Measurements from ENCODE around the gene CECR2.

The CECR2 gene

DNA sequence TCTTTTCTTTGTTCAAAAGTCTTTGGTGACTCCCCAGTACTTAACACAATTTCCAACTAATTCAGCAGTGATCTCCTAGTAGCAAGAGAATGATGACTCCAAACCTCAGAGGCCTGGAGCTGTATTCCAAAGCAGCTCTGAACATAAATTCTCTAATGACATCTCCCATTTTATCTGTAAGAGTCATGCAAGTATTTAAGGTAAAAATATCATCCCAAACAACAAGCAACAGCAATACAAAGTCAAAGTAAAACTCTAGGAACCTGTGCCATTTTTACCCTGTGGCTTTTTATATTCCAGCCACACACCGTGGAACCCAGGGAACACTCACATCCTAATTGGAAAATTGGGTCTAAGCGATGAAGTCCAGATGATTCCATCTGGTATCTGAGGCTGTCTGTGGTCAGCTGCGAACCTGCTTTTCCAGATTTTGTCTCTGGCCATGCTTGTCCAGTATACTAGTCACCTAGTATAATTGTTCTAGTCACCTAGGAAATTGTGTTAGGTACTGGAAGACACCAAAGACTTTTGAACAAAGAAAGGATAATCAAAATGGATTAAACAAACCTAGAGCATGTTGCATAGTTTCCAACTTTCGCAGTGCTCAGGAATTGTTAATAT is 101.7 kb downstream of the CECR2 start:
- DNase-seq (ENCODE audit: low spot score), result no peak

DNA sequence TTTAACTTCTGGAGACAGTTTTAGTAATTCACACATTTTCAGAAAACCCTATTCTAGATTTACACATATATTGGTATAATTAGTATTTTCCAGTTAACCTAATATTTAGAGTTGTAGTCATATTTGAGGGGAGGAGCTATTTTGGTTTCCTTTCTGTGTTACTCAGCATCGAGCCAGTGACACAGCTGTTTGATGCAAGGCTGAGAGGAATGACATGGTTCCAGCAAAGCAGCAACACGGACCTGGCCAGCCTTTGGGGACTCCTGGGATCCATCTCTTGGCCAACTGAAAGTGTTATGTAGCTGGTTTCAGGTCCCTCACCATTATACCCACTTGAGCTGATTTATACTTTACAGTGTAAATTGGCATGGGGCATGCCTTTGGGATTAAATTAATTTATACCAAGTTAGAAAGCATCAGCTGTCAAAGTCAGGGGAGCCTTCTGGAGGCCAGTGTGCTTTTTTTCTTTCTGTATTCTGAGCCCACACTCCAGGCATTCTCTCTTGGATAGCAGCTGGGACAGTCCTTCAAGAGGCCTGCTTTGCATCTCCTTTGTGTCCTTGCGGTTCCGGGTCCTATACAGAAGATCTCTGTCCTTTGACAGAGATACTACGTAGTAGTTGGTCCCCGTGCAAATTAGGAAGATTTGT is 102.8 kb downstream of the CECR2 start:
- no peak for DNase-seq (ENCODE audit: low spot score)

DNA sequence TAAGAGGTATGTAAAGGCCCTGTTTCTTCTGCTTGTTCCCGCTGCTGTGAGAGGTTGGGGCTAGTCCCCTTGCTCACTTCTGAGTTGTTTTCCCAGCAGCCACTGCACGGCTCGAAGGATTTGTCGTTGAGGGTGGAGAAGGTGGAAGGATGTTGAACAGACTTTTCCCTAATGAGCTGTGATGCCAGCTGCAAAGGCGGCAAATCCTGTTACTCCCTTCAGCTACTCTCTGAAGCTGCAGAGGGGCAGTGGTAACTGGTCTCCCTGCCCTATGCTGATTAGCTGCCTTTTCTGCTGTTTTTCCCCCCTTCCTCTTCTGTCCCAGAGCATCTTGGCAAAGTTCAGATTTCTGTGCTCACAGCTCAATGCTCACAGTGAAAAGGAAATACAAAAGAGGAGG is 103.7 kb downstream of the CECR2 start:
- DNase-seq (ENCODE audit: low spot score), result no peak

DNA sequence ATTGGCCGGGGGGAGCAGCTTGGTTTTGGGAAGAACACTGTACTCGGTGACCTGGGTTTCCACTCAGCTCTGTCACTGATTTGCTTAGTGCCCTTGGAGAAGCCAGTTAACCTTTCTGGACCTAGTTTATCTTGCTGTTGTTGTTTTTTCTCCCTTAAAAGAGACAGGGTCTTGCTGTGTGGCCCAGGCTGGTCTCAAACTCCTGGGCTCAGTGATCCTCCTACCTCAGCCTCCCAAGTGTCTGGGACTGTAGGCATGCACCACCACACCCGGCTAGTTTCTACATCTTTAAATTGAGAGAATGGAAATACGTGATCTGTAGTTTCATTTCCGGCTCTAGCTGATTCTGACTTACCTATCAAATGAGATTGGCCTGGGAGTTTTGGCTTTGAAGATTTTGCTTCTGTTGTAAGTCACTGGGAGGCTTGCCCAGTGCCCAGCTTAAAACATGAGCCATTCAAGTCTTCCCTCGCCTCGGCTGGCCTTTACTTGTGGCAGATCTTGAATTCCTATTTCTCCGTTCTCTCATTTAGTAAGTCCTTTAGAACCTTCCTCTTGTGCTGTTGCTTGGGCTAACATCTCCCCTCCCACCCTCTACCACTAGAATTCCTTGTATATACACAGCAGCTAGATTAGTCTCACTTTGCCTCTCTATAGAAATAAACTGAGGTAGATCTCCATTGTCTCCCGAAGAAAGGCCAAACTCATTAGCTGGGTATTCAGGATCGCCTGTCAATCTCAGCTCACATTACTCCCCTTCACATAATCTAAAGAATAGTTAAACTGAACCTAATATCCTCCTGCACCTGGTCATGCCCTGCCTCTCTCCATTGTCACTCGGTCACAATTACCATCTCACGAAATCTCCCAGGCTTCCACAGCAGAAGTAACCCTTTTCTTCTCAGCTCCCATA is 106.3 kb downstream of the CECR2 start:
- no peak for DNase-seq (ENCODE audit: low spot score)

DNA sequence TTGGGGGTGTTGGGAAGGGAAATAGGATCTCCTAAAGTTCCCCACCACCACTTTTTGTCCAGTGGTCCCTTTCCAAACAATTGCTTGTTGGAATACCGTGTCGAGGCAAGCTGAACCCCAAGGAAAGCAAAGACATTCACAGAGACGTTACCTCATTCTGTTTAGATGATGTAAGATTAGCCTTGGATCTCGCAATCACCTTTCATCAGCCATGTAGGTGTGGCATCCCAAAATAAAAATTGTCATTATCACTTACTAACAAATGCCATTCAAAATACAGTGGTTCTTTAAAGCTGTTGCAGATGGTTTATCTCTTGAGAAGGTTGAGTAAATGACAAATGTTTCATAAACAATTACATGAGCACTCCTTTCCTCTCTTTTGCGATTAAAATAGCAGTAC is 107.6 kb downstream of the CECR2 start:
- DNase-seq (ENCODE audit: low spot score), result no peak

DNA sequence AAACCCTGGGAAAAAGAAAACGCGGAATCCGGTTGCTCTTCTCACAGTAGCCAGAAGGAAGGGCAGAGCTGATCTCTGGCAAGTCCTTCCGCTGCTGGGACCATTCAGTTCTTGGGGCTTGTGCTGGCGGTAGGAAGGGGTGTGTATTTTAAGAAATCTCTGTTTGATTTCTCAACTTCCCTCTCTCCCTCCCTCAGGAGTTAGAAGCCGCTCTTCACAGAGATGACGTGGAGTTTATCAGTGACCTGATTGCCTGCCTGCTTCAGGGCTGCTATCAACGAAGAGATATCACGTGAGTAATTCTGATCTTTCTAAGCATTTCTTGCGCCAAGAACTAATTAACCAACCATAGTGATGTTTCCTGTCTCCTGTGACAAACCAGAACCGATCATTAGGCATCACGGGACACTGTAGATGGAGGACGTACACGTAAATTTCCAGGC is 108.2 kb downstream of the CECR2 start:
- no peak for DNase-seq (ENCODE audit: low spot score)

DNA sequence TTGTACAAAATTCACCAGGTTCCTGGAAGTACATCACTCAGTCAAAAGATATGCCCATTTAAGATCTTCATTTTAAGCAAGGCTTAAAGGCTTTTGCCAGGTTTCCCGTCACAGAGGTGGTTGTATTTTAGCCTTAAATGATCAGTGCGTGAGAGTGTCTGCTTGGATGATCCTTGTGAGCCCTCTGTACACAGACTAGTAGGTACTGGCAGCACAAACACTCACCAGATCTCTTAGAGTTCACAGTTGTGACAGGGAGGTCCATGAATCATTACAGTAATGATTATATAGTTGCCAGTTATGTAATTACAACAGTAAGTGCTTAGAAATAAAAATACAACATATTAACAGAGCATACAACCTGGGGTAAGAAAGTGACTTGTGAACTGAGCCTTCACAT is 109.9 kb downstream of the CECR2 start:
- no peak for DNase-seq (ENCODE audit: low spot score)

DNA sequence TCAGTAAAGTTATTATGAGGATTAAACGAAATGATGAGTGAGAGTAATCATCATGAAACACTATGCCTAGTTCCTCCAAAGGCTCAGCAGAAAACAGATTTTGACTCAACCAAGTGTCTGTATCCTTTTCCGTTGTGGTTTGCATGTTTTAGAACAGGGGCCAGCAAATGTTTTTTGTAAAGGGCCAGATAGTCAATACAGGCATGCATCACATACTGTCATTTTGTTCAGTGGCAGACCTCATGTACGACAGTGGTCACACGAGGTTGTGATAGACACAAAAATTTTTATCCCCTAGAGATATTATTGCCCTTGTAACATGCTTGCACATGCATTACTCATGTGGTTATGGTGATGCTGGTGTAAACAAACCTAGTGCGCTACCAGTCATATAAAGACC is 112.2 kb downstream of the CECR2 start:
- no peak for DNase-seq (ENCODE audit: low spot score)

DNA sequence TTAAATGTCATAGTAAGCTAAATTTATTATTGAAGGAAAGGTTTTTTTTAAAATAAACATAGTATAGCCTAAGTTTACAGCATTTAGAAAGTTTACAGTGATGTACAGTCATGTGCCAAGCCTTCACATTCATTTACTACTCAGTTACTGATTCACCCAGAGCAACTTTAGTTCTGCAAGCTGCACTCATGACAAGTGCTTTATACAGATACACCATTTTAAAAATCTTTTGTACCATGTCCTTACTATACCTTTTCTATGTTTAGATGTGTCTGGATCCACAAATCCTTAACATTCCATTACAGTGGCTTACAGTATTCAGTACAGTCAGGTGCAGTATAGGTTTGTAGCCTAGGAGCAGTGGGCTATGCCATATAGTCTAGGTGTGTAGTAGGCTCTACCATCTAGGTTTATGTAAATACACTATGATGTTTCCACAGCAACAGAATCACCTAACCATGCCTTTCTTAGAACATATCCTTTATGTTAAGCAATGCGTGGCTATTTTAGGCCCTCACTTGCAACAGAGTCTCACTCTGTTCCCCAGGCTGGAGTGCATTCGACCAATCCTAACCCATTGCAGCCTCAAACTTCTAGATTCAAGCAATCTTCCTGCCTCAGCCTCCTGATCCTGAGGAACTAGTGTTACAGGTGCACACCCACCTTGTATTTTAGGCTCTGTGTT is 114.6 kb downstream of the CECR2 start:
- DNase-seq (ENCODE audit: low spot score), result no peak

DNA sequence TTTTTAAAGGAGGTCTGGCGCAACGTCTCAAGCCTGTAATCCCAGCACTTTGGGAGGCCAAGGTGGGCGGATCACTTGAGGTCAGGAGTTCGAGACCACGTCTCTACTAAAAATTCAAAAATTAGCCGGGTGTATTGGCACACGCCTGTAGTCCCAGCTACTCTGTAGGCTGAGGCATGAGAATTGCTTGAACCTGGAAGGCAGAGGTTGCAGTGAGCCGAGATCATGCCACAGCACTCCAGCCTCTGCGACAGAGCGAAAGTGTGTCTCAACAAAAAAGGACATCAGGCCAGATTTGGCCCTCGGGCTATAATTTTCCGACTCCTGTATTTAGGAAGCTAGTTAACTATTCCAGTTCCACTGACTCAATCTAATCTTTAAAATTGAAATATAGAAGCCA is 115.3 kb downstream of the CECR2 start:
- no peak for DNase-seq (ENCODE audit: low spot score)

DNA sequence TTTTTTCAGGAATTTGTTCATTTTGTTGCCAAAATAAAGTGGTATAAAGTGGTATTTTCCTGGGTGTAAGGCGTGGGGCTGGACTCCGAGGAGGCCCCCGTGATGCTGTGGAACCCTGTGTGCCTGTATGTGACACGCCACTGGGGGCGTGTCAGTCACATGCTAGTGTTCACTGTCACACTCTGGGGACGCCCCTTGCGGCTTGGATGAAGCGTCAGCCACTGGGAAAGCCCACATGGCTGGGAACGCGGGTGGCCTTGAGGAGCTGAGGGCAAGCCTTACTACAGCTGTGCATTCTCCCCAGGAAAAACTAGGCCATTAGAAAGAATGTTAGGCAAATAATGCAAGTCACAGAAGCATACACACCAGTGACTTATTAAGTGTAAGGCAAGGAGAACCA is 117.1 kb downstream of the CECR2 start:
- no peak for DNase-seq (ENCODE audit: low spot score)

DNA sequence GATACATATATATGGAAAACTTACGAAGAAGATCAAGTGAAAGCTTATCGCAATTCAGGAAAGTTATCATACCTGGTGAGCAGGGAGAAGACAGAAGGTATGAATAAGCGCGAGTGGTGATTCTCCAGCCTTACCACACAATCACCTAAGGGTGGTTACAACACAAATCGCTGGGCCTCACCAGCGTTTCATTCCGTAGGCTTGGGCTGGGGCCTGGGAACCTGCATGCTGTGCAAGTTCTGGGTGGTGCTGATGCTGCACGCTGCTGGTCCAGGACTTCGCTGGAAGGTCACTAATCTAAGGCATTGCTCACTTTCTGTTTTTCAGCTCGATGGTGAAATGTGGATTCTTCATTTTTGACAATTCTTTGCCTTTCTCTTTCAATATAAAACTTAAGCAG is 117.5 kb downstream of the CECR2 start:
- DNase-seq (ENCODE audit: low spot score), result no peak

DNA sequence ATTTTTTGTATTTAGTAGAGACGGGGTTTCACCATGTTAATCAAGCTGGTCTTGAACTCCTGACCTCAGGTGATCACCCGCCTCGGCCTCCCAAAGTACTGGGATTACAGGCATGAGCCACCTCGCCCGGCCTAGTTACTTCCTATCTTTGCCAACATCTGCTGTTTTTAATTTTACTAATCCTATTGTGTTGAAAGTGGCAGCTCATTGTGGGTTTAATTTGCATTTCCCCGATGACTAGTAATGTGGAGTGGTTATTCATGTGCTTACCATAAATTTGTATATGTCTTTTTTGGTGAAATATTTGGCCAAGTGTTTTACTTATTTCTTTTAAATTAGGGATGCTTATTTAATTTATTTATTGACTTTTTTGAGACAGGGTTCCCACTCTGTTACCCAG is 119.8 kb downstream of the CECR2 start:
- no peak for DNase-seq (ENCODE audit: low spot score)

DNA sequence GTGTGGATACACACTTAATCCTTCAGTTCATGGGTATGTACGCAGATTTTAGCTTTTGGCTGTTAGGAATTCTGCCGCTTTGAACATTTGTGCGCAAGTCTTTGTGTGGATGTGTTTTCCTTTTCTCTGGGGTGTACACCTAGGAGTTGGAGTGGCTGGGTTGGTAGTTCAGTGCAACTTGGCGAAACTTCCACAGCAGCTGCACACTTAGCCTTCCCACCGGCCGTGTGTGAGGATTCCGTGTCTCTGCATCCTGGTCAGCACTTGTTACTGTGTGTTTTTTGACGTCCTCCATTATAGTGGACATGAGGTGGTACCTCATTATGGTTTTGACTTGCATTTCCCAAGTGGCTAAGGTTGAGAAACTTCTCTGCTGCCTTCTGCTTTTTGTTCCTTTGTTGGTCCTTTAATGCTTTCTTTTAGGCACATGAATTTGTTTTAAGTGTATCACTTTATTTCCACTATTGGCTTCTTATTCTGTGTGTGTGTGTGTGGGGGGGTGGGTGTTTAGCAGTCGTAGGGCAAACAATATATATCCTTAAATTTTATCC is 121.9 kb downstream of the CECR2 start:
- DNase-seq (ENCODE audit: low spot score), result no peak

DNA sequence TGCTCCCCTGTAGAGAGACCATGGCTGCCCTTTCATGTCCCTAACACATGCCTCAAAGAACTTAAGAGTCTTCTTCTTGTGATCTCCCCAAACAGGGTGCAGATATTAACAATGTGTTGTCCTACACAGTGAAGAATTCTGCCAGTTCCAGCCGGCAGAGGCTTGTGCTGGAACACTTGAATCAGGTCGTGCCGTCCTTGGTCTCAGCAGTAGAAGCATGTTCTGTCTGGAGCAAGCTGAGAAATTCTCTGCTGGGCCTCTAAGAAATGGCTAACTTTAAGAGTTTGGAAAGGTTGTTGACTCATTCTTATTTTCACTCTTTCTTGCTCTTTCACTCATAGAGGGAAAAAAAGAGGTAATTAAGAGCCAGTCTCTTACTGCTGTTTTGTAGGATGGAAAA is 123.0 kb downstream of the CECR2 start:
- no peak for DNase-seq (ENCODE audit: low spot score)

DNA sequence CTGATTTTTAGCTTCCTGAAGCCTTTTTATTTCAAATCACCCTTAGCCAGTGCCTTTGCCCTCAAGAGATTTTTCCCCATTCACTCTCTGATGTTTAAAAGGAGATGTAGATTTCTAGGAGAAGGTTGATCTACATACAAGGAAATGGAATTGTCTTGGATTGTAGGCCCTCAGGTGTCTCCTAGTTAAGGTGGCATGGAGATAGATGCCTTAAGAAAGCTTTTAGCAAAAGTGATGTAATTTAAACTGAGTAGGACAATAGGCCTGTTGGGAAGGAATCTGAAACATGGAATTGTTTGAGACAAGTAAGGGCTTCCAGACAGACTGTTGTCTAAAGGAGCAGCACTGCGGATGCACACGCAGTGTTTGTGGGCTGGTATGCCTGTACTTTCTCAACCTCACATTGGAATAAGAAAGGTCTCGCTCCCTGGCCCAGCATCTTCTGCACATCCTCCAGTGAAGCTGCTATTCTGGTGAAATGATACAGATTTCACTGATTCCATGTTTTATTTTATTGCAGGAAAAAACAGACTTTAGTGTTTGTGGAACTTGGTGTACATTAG is 124.2 kb downstream of the CECR2 start:
- DNase-seq (ENCODE audit: low spot score), result no peak

DNA sequence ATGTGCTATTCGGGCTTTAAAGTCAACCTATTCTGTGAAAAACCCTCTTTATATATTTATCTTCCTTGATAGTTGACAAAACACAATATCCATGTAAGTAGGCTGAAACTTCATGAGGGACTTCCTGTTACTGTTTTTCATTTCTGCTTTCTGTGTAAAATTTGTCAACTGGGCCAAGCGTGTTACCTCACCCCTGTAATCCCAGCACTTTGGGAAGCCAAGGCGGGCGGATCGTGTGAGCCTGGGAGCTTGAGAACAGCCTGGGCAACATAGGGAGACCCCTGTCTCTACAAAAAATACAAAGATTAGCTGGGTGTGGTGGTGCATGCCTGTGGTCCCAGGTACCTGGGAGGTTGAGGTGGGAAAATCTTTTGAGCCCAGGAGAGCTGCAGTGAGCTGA is 127.6 kb downstream of the CECR2 start:
- no peak for DNase-seq (ENCODE audit: low spot score)

DNA sequence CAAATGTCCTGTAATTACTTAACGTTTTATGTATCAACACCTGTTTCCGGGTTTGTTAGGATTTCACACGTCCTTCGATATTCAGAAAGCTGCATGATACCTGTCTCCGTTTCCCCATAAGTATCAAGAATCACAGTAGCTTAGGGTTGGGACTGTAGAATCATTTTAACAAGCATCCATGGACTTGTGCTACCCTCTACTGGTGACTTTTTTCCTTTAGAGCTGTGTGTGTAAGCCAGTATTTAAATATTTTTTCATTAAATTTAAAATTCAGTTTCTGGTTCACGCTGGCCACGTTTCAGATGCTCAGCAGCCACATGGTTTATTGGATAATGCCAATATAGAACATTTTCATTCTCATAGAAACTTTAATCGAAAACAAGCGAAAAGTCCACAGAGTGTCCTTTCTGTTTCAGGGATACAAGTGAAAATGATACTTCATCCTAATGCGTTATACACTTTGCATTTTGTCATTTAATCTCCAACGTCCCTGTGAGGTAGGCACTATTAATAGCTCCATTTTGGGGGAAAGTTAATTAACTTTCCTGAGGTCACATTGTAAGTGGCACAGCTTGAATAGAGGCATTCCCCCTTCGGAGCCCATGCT is 132.5 kb downstream of the CECR2 start:
- DNase-seq (ENCODE audit: low spot score), result no peak

DNA sequence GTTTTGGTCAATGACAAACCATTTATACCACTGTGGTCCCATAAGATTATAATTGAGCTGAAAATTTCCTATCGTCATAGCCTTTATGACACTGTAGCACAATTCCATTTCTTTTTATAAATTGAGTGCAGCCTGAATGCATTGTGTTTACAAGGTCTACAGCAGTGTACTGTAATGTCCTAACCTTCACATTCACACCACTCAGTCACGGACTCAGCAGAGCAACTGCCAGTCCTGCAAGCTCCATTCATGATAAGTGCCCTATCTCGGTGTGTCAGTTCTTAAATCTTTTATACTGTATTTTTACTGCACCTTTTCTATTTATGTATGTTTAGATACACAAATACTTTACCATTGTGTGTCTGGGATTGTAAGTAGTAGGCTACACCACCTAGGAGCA is 138.8 kb downstream of the CECR2 start:
- DNase-seq (ENCODE audit: low spot score), result no peak

DNA sequence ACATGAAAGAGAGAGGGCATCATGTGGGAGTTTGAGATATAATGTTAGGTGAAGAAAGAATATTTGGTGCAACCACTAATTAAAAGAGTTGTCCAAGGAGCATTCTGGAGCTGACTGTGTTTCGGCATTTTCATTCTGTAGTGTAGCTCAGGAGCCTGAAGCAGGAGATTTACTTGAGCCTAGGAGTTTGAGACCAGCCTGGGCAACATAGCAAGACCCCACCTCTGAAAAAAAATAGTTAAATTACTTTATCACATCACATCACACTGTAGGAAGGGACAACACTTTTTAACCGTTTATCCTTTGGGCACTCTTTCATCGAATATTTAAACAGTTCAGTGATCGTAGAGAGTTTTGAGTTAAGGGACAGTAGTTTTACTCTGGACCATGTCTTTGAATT is 143.7 kb downstream of the CECR2 start:
- DNase-seq (ENCODE audit: low spot score), result no peak

DNA sequence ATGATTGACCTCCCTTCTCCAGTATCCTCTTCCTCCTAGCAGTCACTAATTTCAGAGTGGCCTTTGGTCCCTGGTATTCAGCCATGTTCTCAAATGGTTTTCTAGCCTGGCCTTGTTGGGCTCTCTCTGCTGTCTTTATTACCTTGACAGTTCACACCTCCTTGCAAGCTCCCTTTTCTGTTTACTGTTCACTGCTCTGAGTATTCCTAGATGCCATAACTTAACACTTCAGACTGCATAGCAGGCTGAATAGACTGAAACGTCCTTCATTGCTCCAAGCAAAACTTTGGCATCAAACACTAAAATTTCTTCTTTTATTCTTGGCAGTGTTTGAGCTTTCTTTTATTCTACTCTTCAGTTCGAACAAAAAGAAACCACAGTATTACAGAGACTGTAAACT is 144.4 kb downstream of the CECR2 start:
- DNase-seq (ENCODE audit: low spot score), result no peak

DNA sequence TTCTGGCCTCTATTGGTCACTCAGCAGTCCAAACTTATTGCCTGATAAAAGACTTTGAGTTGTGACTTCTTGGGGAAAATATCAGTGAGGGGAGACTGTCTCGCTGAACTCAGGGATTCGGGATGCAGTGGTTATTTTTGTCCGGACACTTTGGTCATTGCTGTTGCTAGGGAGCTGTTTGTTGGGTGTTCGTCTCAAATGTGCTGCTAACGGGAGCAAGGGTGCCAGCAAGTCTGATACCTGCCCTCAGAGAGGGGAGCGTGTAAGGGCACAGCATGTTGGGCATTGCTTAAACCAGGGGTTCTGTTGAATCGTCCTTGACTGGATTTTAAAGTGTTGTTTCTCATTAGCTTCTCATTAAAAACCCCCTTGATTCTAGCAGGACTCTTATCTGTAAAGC is 144.8 kb downstream of the CECR2 start:
- no peak for DNase-seq (ENCODE audit: low spot score)

Measured in hematopoietic multipotent progenitor cell treated with erythropoietin and hydrocortisone succinate and interleukin-3 and kit ligand, for 15 days (in vitro differentiated cells).